PC-3 (cell line): ENCODE data around the gene CHURC1. TPM values are rescaled to one million over a fixed set of nuclear protein-coding genes. Genes with fewer than 3 reads are reported as not detected.

Experiments
- ATAC-seq: fragments of 200-7000 bp; cut with Tn5 transposase; 2 replicates; pipeline ENCODE4 v1.9.1; 2020; ENCODE audit warnings: mild to moderate bottlenecking, moderate library complexity
- BruUV-seq: library from RNA; stranded (reverse); fragments of 400-500 nt; replicated peaks from 2 replicates; lab custom pipeline; 2021; lab: Mats Ljungman, UMichigan
- CTCF ChIA-PET: fragments of 300-600 bp; sonication (Branson Sonifier 250); formaldehyde crosslinking; loops from one replicate; lab custom pipeline; 2022; ENCODE audit warnings: antibody characterized with exemption; lab: Charles Lee
- POLR2A ChIA-PET: fragments of 300-600 bp; sonication (Branson Sonifier 250); formaldehyde crosslinking; loops from one replicate; lab custom pipeline; 2022; ENCODE audit warnings: antibody characterized with exemption; ENCODE audit not compliant: unreplicated experiment; lab: Charles Lee
- DNase-seq: peaks from one replicate; pipeline ENCODE4 v3.0.0-alpha.2; 2015
- H2AFZ ChIP-seq: fragments of 300-600 bp; sonication (generic); 2 replicates; pipeline ENCODE4 v1.6.0; 2016; ENCODE audit warnings: antibody characterized with exemption, low read length
- H3F3A ChIP-seq: fragments of 300-600 bp; sonication (generic); one replicate; pipeline ENCODE4 v1.6.0; 2017; ENCODE audit warnings: antibody characterized with exemption, low read length, control low read depth, mild to moderate bottlenecking; ENCODE audit not compliant: unreplicated experiment
- H3K27ac ChIP-seq: fragments of 300-600 bp; sonication (generic); 2 replicates; pipeline ENCODE4 v1.5.1; 2016; ENCODE audit warnings: mild to moderate bottlenecking, low read length
- H3K27me3 ChIP-seq: fragments of 300-600 bp; sonication (generic); 2 replicates; pipeline ENCODE4 v1.6.1; 2016; ENCODE audit warnings: low read length, mixed read lengths
- H3K36me3 ChIP-seq: fragments of 300-600 bp; sonication (generic); 2 replicates; pipeline ENCODE4 v1.6.1; 2016; ENCODE audit warnings: low read depth, mixed run types, low read length, mixed read lengths
- H3K4me1 ChIP-seq: fragments of 300-600 bp; sonication (generic); 2 replicates; pipeline ENCODE4 v1.5.1; 2016; ENCODE audit warnings: low read length; ENCODE audit not compliant: insufficient read depth
- H3K4me2 ChIP-seq: fragments of 300-600 bp; sonication (generic); 2 replicates; pipeline ENCODE4 v1.6.0; 2016; ENCODE audit warnings: low read length
- H3K4me3 ChIP-seq: fragments of 300-600 bp; sonication (generic); 2 replicates; pipeline ENCODE4 v1.5.1; 2016; ENCODE audit warnings: mild to moderate bottlenecking, low read length, mixed read lengths
- H3K79me2 ChIP-seq: fragments of 300-600 bp; sonication (generic); 2 replicates; pipeline ENCODE4 v1.6.1; 2017; ENCODE audit warnings: low read length, mixed read lengths
- H3K9ac ChIP-seq: fragments of 300-600 bp; sonication (generic); 2 replicates; pipeline ENCODE4 v1.6.0; 2016; ENCODE audit warnings: mild to moderate bottlenecking, low read length
- H3K9me2 ChIP-seq: fragments of 300-600 bp; sonication (generic); replicated peaks from 2 replicates; pipeline ENCODE4 v1.6.1; 2016; ENCODE audit warnings: mixed run types, low read length, mixed read lengths
- H3K9me3 ChIP-seq: fragments of 300-600 bp; sonication (generic); 2 replicates; pipeline ENCODE4 v1.6.1; 2016; ENCODE audit warnings: low read length, mixed read lengths
- H4K20me1 ChIP-seq: fragments of 300-600 bp; sonication (generic); 2 replicates; pipeline ENCODE4 v1.6.1; 2016; ENCODE audit warnings: low read length, mixed read lengths
- EZH2 ChIP-seq: fragments of 300-600 bp; sonication (generic); IDR thresholded peaks from one replicate; pipeline ENCODE4 v1.6.1; 2017; ENCODE audit warnings: antibody characterized with exemption, mild to moderate bottlenecking, low read length; ENCODE audit not compliant: unreplicated experiment
- EZH2phosphoT487 ChIP-seq: fragments of 300-600 bp; sonication (generic); IDR thresholded peaks from 2 replicates; pipeline ENCODE4 v1.6.1; 2018; ENCODE audit warnings: mild to moderate bottlenecking, antibody characterized with exemption, low read length, borderline replicate concordance
- intact Hi-C: fragments of 100-400 bp; cut with micrococcal nuclease; formaldehyde crosslinking; loops from 2 replicates; pipeline ENCODE4 v1.9.0; 2023
- total RNA-seq: library from RNA; depleted of rRNA; stranded (reverse); fragments of >200 nt; gene quantifications from 2 replicates; pipeline ENCODE4 v1.2.3, GENCODE V29; 2014
- TF ChIP-seq, protein P1 (sequence below): fragments of 300-600 bp; sonication (generic); conservative IDR thresholded peaks from 2 replicates; pipeline ENCODE4 v1.5.1; 2017; ENCODE audit warnings: antibody characterized with exemption, low read depth, mild to moderate bottlenecking, low read length

The CHURC1 gene
- total RNA-seq, 1 experiment from 2014 or later, result 50.3 TPM

DNA sequence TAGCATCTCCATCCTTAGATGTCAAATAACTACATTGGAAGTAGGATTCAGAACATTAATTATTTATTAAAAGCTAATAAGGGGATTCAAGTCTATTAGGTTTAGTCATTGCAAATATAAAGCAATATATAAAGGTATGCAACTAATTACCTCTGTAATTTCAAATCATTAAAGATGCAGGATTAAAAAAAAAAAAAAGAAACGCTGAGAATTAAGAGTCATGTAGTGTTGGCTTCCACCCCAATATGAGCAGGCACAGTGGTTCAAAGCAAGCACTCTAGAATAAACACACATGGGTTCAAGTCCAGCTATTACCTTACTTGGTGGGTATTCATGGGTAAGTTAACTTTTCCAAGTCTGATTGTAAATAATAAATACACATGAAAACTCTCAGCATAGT, 45.4 kb upstream of the CHURC1 start:
- no peaks in the 10 kb centered on the region for H3K4me1 ChIP-seq
- H2AFZ ChIP-seq, result no peak overlapping the region
- TF ChIP-seq, protein P1, sequence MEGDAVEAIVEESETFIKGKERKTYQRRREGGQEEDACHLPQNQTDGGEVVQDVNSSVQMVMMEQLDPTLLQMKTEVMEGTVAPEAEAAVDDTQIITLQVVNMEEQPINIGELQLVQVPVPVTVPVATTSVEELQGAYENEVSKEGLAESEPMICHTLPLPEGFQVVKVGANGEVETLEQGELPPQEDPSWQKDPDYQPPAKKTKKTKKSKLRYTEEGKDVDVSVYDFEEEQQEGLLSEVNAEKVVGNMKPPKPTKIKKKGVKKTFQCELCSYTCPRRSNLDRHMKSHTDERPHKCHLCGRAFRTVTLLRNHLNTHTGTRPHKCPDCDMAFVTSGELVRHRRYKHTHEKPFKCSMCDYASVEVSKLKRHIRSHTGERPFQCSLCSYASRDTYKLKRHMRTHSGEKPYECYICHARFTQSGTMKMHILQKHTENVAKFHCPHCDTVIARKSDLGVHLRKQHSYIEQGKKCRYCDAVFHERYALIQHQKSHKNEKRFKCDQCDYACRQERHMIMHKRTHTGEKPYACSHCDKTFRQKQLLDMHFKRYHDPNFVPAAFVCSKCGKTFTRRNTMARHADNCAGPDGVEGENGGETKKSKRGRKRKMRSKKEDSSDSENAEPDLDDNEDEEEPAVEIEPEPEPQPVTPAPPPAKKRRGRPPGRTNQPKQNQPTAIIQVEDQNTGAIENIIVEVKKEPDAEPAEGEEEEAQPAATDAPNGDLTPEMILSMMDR, result no peak
- TF ChIP-seq EZH2 (no peak), EZH2phosphoT487 (no peak)
- no peak overlapping the region for H3K4me3 ChIP-seq
- intact Hi-C loops, result no loop called here
- H4K20me1 ChIP-seq, result no peaks in the 10 kb centered on the region
- 0 out of 2 replicates have a peak, but pooled peaks cover 3% of the 10 kb centered on the region for H3K9me2 ChIP-seq
- no peak overlapping the region for H3K4me2 ChIP-seq
- ATAC-seq (no peak), DNase-seq (no peak)
- no peaks in the 10 kb centered on the region for H3K79me2 ChIP-seq
- no TSS peak for BruUV-seq
- H3K9me3 ChIP-seq, result no peaks in the 10 kb centered on the region
- no peak overlapping the region for H3K9ac ChIP-seq
- no peaks in the 10 kb centered on the region for H3F3A ChIP-seq
- H3K36me3 ChIP-seq, result no peaks in the 10 kb centered on the region
- peaks cover 83% of the 10 kb centered on the region for H3K27me3 ChIP-seq
- POLR2A ChIA-PET, result interaction anchor here (0.5 kb wide), 1 partner anchor 336 kb away, joined by 3 read pairs; no protein-coding TSS in a partner anchor
- H3K27ac ChIP-seq, result no peak overlapping the region
- CTCF ChIA-PET, result interaction anchor here (0.6 to 1.5 kb wide), 2 partner anchors 46 to 256 kb away, joined by 3 to 4 read pairs; no protein-coding TSS in a partner anchor

DNA sequence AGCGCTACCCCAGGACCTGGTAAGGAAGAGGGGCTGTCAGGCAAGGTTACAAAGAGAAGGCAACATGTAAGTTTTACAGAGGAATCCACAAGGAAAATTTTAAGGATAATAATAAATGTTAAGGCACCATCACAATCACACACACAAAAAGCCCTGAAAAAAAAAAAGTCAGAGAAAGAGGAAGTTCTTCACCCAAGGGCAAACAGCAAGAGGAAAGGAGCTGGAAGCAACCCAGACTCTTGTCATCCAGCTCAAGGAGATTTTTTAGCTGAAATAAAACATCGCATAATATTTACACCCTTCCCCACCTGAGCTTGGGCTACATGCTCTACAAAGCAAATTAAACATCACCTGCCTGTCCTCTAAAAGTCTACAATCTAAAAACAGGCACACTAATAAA, 44.1 kb upstream of the CHURC1 start:
- H3K4me3 ChIP-seq, result no peak overlapping the region
- no peak overlapping the region for H3K4me2 ChIP-seq
- BruUV-seq, result no TSS peak
- no peak overlapping the region for H2AFZ ChIP-seq
- no peaks in the 10 kb centered on the region for H3K9me3 ChIP-seq
- no peaks in the 10 kb centered on the region for H3K4me1 ChIP-seq
- POLR2A ChIA-PET, result interaction anchor here (0.6 kb wide), 1 partner anchor 481 kb away, joined by 7 read pairs; no protein-coding TSS in a partner anchor
- H3K9ac ChIP-seq, result no peak overlapping the region
- ATAC-seq (no peak), DNase-seq (no peak)
- CTCF ChIA-PET, result interaction anchor here (0.6 kb wide), 1 partner anchor 97 kb away, joined by 3 read pairs; no protein-coding TSS in a partner anchor
- intact Hi-C loops, result no loop called here
- H4K20me1 ChIP-seq, result no peaks in the 10 kb centered on the region
- TF ChIP-seq, protein P1, result no peak
- TF ChIP-seq EZH2 (no peak), EZH2phosphoT487 (no peak)
- H3F3A ChIP-seq, result no peaks in the 10 kb centered on the region
- H3K79me2 ChIP-seq, result no peaks in the 10 kb centered on the region
- H3K36me3 ChIP-seq, result no peaks in the 10 kb centered on the region
- peaks cover 86% of the 10 kb centered on the region for H3K27me3 ChIP-seq
- H3K9me2 ChIP-seq, result 0 out of 2 replicates have a peak, but pooled peaks cover 3% of the 10 kb centered on the region
- H3K27ac ChIP-seq, result no peak overlapping the region

DNA sequence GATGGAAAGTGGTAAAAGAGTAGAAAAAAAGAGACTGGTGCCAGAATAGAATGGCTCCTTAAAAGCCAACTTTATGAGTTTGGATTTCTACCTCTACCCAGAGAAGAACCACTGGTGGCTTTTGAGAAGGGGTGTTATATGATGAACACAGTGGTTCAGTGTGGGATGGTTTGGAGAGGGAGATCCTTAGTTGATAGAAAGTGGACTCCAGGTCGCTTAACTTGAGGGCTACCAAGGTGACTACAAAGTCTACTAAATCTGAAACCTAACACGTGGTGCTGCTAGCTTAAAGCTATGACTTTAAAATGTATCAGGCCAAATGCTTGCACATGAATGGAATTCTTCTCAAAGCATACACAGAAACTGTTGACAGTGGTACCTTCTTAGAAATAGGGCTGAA, 42.9 kb upstream of the CHURC1 start:
- no peak for TF ChIP-seq EZH2
- TF ChIP-seq, protein P1, result no peak
- H3K9ac ChIP-seq, result no peak overlapping the region
- no peak for ATAC-seq

More for the DNA sequence above, 42.9 kb upstream of the CHURC1 start:
- Histone ChIP-seq H3K27me3 (peaks cover 82% of the 10 kb centered on the region), H3K4me1 (no peaks in the 10 kb centered on the region), H3K9me2 (0 out of 2 replicates have a peak, but pooled peaks cover 3% of the 10 kb centered on the region), H3K4me2 (no peak overlapping the region), H3K9me3 (no peaks in the 10 kb centered on the region), H3K79me2 (no peaks in the 10 kb centered on the region), H3K36me3 (no peaks in the 10 kb centered on the region), H2AFZ (no peak overlapping the region), H3K27ac (no peak overlapping the region), H4K20me1 (no peaks in the 10 kb centered on the region), H3K4me3 (no peak overlapping the region), H3F3A (no peaks in the 10 kb centered on the region)
- ChIA-PET POLR2A (interaction anchor here (0.6 kb wide), 1 partner anchor 44 kb away, joined by 3 read pairs; no protein-coding TSS in a partner anchor), CTCF (no interaction called here)
- no peak for DNase-seq
- BruUV-seq, result no TSS peak
- intact Hi-C loops, result no loop called here
